Neutrophil (primary cell): ENCODE measurements around the gene DES.

Source experiments
- H3K27ac ChIP-seq: fragments of 200-600 bp; sonication (generic); 2 replicates; pipeline ENCODE4 v1.5.1; 2016; ENCODE audit warnings: mild to moderate bottlenecking, moderate library complexity
- H3K27me3 ChIP-seq: fragments of 200-600 bp; sonication (generic); 2 replicates; pipeline ENCODE4 v1.6.0; 2016; ENCODE audit warnings: mild to moderate bottlenecking
- H3K36me3 ChIP-seq: fragments of 200-600 bp; sonication (generic); 2 replicates; pipeline ENCODE4 v1.5.1; 2017
- H3K4me1 ChIP-seq, 2 experiments: fragments of 200-600 bp in 1 of 2; sonication (generic) in 1 of 2; 1 replicate in 1 of 2; 2 replicates in 1 of 2; pipeline versions ENCODE4 v1.5.1 to v1.6.1; 2013 to 2016; ENCODE audit warnings: low read depth in 1 of 2, low read length in 1 of 2, mild to moderate bottlenecking in 1 of 2, moderate library complexity in 1 of 2; ENCODE audit not compliant: control insufficient read depth in 1 of 2, insufficient read depth in 1 of 2
- H3K4me3 ChIP-seq, 2 experiments: fragments of 200-600 bp in 1 of 2; sonication (generic) in 1 of 2; 1 replicate in 1 of 2; 2 replicates in 1 of 2; pipeline ENCODE4 v1.5.1; 2013 to 2016; ENCODE audit warnings: low read depth in 1 of 2, low read length in 1 of 2, mild to moderate bottlenecking in 1 of 2, moderate library complexity in 1 of 2
- H3K9me3 ChIP-seq: fragments of 200-600 bp; sonication (generic); 2 replicates; pipeline ENCODE4 v1.5.1; 2016
- TF ChIP-seq, protein P1 (sequence below): fragments of 200-600 bp; sonication (generic); IDR thresholded peaks from 2 replicates; pipeline ENCODE4 v1.5.1; 2016; ENCODE audit warnings: antibody characterized with exemption

The DES gene

DNA sequence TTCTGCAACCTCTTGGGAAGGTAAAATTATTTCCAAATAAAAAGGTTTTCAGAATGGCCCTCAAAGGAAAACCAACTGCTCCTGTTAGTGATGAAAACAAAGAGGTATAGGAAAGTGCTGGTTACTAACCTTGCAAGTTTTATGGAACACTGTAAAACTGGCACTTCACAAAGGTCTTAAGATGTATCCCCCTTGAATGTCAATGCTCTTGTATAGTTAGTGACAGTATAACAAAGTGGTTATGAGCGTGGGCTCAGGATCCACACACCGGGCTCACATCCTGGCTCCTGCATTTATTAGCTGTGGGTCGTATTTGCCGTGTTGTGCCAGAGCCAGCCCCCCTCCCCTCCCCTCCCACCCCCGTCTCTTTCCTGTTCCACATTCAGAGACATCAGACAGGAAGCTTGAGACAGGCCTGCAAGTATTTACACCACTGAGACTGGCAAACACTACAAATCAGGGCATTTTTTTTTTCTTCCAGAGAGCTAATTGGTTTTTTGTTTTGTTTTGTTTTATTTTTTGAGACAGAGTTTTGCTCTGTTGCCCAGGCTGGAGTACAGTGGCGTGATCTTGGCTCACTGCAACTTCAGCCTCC is 21.2 kb upstream of the DES start:
- TF ChIP-seq, protein P1, sequence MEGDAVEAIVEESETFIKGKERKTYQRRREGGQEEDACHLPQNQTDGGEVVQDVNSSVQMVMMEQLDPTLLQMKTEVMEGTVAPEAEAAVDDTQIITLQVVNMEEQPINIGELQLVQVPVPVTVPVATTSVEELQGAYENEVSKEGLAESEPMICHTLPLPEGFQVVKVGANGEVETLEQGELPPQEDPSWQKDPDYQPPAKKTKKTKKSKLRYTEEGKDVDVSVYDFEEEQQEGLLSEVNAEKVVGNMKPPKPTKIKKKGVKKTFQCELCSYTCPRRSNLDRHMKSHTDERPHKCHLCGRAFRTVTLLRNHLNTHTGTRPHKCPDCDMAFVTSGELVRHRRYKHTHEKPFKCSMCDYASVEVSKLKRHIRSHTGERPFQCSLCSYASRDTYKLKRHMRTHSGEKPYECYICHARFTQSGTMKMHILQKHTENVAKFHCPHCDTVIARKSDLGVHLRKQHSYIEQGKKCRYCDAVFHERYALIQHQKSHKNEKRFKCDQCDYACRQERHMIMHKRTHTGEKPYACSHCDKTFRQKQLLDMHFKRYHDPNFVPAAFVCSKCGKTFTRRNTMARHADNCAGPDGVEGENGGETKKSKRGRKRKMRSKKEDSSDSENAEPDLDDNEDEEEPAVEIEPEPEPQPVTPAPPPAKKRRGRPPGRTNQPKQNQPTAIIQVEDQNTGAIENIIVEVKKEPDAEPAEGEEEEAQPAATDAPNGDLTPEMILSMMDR = no peak

DNA sequence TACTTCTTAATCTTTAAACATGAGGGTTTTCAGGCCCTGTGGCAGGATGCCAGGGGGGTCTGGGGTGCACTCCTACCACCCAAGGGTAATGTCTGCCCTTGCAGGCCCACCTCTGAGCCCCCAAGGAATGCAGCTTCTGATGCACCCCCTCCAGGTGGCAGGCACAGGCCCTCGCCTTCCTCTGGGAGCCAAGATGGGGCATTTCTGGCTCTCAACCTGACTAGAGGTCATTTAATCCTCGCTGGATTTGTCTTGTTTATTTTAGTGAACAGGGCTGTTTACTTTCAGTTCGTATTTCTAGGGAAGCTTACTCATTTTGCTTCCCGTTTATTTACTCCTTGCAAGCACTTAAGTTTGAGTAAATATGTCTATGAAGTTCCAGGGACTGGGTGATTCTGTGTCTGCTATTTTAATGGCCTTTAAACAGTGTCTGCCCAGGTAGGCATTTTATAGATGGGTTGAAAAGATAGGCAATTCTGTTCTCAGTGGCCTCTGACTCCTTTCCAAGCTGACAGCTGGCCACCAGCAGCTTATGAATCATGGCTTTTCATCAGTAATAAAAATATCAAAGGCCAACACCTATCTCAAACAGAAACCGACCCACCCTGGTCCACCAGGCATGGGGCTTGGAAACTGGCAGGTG is 19.3 kb upstream of the DES start:
- H3K9me3 ChIP-seq = no peaks in the 10 kb centered on the region
- H3K27me3 ChIP-seq = peaks cover 9% of the 10 kb centered on the region
- TF ChIP-seq, protein P1 = no peak
- H3K4me3 ChIP-seq = no peak overlapping the region
- H3K36me3 ChIP-seq = no peaks in the 10 kb centered on the region
- peaks cover 25 to 43% of the 10 kb centered on the region in 2 experiments for H3K4me1 ChIP-seq
- no peak overlapping the region for H3K27ac ChIP-seq

More for the DNA sequence above, 21.2 kb upstream of the DES start:
- Histone ChIP-seq H3K27ac (peak overlapping the region; percentile 74), H3K4me3 (peak overlapping the region in 1 of 2 experiments; percentile 23), H3K4me1 (peaks cover 23 to 34% of the 10 kb centered on the region in 2 experiments), H3K27me3 (peaks cover 9% of the 10 kb centered on the region), H3K36me3 (no peaks in the 10 kb centered on the region), H3K9me3 (no peaks in the 10 kb centered on the region)

DNA sequence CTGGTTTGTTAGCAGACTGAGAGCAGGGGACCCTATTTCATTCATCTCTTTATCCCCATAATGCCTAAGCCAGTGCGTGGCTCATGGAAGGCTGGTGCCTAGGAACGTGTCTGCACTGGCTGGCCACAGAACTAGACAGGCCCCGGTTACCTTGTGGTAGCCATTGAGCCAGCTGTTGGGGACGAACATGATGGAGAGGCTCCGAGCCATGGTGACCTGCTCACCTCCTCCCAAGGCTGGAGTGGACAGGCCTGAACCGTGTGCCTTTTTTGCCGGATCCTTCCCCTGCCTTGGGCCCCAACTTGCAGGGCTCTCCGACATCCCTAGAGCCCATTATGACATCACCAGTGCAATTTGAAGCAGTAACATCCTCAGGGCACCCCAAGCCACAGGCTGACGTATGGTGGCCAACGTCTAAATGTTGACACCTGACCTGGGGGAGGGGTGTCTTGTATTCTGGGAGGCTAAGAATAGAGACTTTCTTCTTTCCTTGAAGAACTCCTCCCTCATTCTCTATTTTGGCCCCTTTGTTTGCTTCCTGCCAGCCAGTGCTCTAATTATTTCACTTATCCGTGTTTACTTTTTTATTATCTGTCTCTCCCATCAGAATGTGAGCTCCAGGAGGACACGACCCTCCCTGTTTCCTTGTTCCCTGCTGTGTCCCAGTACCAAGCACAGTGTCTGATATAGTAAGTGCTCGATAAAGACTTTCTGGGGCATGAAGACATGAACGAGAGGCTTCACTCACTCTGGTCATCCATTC is 18.3 kb upstream of the DES start:
- Histone ChIP-seq H3K4me1 (peaks cover 25 to 43% of the 10 kb centered on the region in 2 experiments), H3K36me3 (no peaks in the 10 kb centered on the region), H3K4me3 (no peak overlapping the region), H3K27ac (no peak overlapping the region), H3K9me3 (no peaks in the 10 kb centered on the region), H3K27me3 (peaks cover 20% of the 10 kb centered on the region)
- TF ChIP-seq, protein P1 = no peak

DNA sequence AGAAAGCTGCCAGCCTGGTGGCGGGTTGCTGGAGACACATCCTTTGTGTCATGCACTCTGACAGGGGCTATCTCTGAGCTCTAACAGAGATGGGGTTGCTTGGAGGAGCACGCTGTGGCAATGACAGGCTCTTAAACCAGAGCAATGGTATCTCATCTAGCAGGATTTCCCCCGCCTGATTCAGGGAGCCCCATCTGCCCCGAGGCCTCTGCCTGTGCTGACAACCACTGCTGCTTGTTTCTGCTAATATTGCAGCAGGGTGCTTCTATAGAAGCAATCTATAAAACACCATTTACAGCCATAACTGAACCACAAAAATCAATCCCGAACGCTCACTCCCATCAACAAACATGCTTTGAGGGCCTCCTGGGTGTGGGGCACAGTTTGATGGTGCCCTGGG is 17.6 kb upstream of the DES start:
- H3K4me1 ChIP-seq = peaks cover 25 to 43% of the 10 kb centered on the region in 2 experiments
- H3K36me3 ChIP-seq = no peaks in the 10 kb centered on the region
- no peak overlapping the region for H3K27ac ChIP-seq
- no peaks in the 10 kb centered on the region for H3K9me3 ChIP-seq
- peaks cover 27% of the 10 kb centered on the region for H3K27me3 ChIP-seq
- no peak overlapping the region for H3K4me3 ChIP-seq
- TF ChIP-seq, protein P1 = no peak

DNA sequence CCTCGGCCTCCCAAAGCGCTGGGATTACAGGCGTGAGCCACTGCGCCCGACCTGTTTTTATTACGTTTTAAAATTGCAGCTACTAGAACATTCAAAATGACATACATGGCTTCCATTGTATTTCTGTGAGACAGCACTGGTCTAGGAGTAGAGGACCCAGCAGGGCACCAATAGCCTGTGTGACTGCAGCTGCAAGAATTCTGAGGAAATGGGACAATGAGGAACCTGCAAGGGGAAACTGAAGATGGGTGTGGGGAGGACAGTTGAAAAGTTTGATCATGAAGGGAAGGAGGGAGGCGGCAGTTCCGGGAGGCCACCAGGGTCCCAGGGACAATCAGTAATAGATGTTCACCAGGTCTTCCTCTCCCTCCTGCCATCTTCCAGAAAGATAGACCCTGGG is 16.6 kb upstream of the DES start:
- no peak overlapping the region for H3K4me3 ChIP-seq
- H3K27me3 ChIP-seq = peaks cover 33% of the 10 kb centered on the region
- H3K9me3 ChIP-seq = no peaks in the 10 kb centered on the region
- peaks cover 23 to 37% of the 10 kb centered on the region in 2 experiments for H3K4me1 ChIP-seq
- TF ChIP-seq, protein P1 = no peak
- no peaks in the 10 kb centered on the region for H3K36me3 ChIP-seq
- H3K27ac ChIP-seq = no peak overlapping the region
